GM18499 (cell line): ENCODE results near the gene FOSB.
"Not testable (repeated sequence)": the region's sequence is repeated elsewhere in the genome, so short reads cannot be mapped to it uniquely, and the experiment has no call there.

Experiments
- ATAC-seq: cut with Tn5 transposase; IDR thresholded peaks from one replicate; pipeline ENCODE4 v1.9.1; 2021; ENCODE audit warnings: moderate number of reproducible peaks; ENCODE audit not compliant: insufficient read depth, unreplicated experiment

FOSB gene

DNA sequence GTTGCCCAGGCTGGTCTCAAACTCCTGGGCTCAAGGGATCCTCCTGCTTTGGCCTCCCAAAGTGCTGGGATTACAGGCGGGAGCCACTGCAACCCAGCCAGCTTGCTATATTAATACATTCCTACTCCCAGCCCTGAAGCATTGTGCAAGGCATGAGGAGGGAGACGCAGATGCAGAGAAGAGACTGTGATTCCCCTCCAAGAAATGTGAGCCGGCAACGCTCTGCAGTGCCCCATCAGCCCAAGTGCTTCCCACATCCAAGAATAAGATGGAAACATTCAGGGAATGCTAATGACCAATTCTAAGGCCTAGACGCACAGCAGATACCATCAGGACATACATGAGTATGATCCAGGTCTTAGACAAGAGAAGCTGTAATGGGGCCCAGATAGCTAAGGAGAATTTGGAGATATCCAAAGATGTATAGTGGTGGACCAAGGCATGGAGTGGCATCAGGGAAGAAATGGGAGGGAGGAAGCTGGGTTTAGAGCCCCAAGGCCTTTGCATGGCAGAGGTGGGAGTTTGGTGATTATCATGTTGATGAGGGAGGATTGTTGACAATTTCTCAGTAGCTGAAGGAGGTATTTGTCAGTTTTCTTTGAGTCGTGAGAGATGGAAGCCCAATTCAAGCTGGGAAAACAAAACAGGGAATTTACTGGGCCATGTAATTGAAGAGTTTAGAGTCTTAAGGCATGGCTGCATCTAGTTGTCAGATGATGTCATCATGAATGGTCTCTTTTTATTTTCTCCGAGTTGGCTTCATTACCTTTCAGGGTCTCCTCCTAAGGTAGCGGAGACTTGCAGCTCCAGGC is 33.3 kb downstream of the FOSB start:
- no peak for ATAC-seq

- no peak for ATAC-seq
Observed at GRCh38 chr19:45501730-45502014, 33.9 kb downstream of the FOSB start.

GRCh38 chr19:45502111-45502510 is 34.3 kb downstream of the FOSB start:
- ATAC-seq: no peak

DNA sequence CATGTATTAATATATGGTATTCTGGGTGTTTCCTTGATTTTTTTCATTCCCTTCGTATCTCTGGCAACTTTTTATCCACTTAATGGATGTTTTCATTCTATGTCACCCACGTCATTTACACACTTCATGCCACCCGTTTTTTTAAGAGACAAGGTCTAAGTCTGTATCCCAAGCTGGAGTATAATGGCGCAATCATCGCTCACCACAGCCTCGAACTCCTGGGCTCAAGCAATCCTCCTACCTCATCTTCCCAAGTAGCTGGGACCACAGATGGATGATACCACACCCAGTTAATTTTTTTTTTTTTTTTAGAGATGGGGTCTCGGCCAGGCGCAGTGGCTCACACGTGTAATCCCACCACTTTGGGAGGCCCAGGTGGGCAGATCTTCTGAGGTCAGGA is 36.1 kb downstream of the FOSB start:
- no peak for ATAC-seq

DNA sequence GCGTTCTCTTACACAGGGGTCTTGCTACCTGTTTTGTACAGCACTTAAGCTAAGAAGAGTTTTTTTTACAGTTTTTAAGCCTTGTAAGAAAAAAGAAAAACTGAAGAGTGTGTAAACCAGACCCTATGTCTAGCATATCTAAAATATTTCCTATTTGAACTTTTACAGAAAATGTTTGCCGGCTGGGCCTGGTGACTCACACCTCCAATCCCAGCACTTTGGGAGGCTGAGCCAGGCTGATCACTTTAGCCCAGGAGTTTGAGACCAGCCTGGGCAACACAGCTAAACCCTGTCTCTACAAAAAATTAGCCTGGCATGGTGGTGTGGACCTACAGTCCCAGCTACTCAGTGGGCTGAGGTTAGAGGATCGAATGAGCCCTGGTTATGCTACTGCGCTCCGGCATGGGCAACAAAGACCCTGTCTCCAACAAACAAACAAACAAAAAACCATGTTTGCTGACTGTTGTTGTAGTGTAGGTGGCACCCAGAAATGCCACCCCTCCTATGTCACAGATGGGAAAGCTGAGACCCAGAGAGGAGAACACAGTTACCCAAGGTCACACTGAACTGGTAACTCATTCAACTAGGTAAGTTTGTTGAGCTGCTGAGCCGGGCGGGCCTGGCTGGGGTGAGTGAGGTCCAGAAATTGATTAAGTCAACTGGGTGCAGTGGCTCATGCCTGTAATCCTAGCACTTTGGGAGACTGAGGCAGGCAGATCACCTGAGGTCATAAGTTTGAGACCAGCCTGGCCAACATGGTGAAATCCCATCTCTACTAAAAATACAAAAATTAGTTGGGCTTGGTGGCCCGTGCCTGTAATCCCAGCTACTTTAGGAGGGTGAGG is 37.6 kb downstream of the FOSB start:
- no peak for ATAC-seq

DNA sequence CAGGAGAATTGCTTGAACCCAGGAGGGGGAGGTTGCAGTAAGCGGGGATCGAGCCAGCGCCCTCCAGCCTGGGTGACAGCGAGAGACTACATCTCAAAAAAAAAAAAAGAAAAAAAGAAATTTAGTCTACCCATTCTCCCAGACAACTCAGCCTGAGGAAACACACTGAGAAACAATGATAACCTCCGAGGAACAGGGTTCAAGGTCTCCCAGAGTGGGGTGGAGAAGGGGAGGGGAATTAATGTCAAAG is 38.1 kb downstream of the FOSB start:
- no peak for ATAC-seq

DNA sequence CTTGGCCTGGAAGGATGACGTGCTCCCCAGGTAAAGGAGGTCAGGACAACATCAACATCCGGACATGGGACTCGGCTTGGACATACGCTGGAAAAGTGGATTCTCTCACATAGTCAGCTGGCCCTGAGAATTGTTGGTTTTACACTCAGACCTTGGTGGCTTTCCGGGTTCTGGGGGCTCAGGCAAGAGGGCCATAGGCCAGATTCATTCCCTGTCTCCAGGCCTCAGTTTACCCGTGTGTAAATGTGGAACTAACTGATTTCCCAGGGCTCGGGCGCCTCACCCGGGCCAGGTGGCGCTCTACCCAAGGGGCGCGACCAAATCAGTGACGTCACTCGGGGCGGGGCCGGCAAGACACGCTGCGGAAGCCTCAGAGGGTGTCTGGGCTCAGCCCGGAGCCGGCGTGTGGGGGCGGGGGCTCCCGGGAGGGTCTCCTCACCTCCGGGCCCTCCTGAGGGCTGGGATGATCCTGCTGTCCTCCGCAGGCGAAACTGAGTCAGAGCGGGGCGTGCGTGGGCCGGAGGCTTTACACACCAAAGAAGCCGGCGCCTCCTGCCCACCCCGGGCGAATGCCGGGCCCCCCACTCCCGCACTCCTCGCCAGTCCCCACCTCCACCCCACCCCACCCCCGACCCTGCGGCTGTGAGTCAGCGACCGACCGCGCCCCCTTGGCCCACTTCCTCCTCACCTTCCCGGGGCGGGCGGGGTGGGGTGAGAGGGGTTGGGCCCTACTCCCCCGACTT is 38.6 kb downstream of the FOSB start:
- ATAC-seq: no peak

DNA sequence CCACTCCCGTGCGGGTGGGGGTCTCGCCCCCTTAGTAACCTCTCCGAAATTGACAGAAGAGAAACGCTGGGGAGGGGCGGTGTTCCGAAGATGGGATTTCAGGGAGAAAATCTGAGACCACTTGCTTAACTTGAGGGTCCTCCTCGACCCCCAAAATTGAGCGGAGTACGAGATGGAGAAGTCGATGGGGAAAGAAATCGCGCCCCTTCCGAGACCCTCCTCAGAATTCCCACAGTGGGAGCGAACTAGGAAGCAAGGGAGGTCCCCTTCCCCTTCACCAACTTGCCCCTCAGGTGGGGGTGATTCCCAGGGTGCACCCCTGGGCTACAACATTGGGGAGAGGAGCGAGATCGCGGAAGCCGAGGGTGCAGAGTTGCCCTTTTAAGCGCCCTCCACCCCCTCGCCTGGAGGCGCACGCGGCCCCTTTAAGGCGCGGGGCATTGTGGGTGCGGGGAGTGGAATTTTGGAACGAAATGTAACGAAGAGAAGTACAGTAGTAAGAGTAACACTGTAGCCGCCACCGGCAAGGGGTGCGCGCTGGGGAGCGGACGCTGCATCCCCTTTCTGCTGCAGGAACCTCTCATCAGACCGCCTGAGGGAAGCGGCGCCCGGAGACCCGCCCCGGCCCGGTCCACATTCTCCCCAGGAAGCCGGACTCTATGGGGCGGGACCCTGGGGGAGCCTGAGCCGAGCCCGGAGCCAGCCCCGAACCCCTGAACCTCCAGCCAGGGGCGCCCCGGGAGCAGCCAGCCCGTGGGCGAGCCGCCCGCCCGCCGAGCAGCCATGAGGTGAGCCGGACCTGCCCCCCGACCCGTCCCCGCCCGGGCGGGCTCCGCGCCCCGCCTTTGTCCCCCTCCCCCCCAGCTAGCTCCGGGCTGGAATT is 39.4 kb downstream of the FOSB start, which contains the start of gene VASP:
Gene VASP, plus strand, starts transcription at position 491 of the 883 bp plus-strand sequence. Its CDS starts 293 bp downstream, at position 784.
- ATAC-seq: peak; percentile 37

DNA sequence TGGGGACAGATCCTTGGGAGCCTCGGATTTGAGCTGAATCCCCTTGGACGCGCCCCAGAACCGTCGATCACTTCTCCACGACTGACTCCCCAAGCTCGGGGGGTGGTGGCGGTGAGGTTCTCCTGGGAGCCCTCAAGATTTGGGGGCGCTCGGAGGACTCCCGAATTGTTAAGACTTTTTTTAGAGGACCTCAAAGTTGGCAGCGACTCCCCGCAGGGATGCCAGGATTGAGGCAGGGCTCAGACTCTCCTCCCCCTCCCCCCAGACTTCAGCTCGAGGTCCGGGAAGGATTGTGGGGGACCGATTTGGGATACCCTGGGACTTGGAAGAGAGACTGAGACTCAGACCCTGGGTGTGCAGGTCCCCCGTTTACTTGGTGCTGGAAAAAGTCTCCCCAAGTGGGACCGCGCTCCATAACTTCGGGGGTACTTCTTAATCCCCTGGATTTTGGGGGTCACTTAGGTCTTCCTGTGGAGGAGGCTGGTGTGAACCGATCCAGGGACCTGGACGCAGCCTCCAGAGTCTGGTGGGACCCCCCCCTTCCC is 40.1 kb downstream of the FOSB start:
- no peak for ATAC-seq

GRCh38 chr19:45508417-45508860 is 40.6 kb downstream of the FOSB start:
- no peak for ATAC-seq

DNA sequence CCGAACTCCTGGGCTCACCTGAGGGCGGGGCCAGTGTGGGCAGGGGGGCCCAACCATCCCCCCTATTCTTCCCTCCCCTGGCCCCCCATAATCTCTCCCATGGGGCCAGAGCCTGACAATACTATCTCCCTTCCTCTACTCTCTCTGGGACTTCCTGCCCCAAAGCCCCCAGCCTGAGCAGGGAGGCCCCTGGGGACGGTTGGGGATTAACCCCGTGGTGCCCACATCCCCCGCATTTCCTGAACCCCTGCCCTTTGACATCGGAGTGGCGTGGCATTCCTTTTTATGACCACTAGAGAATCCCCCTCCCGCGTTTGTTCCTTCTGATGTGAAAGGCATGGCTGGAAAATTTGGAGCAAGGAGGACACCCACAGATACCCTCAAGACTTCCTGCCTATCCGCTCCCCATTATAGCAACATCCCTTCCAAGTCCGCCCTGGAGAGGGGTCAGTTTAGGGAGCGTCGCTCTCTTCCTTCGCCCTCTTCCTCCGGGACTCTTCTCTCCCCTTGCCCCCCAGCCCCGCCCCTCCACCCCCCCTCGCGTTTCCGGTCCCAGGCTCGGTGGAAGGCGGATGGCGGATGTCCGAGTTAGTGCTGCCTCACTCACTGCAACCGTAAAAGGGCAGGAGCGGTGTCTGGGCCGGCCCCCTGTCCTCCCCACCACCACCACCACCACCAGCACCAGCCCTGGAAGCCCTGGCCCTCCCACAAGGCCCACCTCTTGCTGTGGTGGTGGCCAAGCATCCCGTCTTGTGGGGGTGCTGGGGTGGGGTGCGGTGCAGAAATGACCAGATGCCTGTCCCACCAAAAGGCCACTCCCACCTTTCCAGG is 41.3 kb downstream of the FOSB start:
- ATAC-seq: no peak

DNA sequence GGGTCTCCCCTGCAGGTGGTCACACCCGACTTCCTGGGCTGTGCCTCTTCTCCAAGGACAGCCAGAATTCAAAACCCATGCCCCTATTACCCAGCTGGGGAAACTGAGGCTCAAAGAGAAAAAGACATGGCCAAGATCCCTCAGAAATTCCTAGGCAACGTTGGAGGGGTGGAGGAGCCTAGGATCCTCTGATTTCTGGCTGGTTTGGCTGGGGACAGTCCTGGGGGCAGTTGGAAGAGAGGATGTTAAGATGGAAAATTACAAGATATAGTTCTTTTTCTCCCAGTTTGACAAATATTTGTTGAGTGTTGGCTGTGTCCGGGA is 41.9 kb downstream of the FOSB start:
- no peak for ATAC-seq

DNA sequence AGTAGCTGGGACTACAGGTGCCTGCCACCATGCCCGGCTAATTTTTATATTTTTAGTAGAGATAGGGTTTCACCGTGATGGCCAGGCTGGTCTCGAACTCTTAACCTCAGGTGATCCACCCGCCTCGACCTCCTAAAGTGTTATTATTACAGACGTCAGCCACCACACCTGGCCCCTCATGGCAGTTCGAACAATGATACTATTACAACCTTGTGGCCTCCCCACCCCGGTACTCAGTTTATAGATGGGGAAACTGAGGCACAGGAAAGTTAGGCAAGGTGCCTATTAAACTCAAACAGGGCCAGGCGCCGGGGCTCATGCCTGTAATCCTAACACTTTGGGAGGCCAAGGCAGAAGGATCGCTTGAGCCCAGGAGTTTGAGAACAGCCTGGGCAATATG is 42.6 kb downstream of the FOSB start:
- ATAC-seq: not testable (repeated sequence)

DNA sequence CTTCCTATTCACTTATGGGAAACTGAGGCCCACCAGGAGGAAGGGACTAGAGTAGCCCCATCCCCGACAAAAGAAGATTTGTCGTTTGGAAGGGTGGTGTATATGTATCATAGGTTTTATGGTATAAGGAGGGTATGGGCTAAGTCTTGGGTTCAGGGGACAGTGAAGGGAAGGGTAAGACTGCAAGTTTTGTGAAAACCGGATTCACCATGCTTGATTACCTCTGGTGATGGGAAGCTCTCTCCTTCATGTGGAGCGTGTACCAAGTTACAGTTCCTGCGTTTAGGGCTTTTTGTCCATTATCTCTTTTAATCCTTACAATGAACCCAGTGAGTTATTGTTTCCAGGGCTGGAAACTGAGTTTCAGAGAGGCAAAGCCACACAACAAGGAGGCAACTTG is 43.3 kb downstream of the FOSB start:
- no peak for ATAC-seq

DNA sequence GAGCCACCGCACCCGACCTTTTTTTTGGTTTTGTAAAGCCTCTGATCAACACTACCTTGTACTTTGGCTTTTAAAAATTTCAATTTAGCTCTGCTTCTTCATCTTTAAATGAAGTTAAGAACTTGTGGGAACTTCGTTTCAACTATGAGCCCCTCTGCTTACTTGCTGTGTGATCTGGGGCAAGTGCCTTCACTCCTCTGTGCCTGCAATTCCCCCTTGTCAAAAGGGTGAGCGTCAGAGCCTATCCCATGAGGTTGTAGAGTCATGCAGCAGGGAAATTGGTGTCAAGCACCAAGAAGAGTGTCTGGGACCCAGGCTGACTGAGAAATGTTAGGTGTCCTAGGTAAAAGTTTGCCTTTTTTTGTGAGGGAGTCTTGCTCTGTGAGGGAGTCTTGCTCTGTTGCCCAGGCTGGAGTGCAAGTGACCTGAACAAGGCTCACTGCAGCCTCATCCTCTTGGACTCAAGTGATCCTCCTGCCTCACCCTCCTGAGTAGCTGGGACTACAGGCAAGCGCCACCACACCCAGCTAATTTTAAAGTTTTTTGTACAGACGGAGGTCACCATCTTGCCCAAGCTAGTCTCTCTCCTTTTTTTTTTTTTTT is 45.2 kb downstream of the FOSB start:
- ATAC-seq: no peak

DNA sequence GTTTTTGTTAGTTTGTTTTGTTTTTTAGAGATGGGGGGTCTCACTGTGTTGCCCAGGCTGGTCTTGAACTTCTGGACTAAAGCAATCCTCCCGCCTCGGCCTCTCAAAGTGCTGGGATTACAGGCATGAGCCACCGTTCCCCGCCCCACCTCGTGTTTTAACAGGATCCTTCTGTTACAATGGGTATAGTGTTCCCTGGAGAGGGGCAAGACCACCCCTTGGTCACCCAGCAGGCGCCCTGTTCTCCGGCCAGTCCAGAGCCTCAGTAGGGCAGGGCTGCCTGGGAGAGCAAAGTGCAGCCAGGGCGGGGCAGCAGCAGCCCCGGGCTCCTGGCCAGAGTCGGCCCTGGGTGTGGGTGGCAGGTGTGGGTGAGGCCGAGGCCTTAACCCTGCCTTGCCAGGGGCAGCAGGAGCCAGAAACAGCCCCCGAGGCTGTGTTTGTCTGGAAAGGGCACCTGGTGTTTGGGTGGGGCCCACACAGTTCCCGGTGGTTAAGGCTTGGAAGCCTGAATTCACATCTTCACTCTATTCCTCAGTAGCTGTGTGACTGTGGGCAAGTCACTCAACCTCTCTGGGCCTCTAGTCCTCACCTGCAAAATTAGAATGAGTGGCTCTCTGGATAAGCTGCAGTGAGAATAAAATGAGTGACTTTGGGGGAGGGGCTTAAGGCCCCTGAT is 46.7 kb downstream of the FOSB start:
- ATAC-seq: no peak

GRCh38 chr19:45515081-45515624 is 47.4 kb downstream of the FOSB start:
- no peak for ATAC-seq

- no peak for ATAC-seq
Observed at GRCh38 chr19:45515807-45516401, 48.1 kb downstream of the FOSB start.
